Fibroblast of villous mesenchyme (primary cell): ENCODE data around the gene MDFI. TPM values are rescaled to one million over a fixed set of nuclear protein-coding genes. Genes with fewer than 3 reads are reported as not detected.

ENCODE experiments used
- DNase-seq: peaks from one replicate; pipeline ENCODE4 v3.0.0-alpha.2; 2010; ENCODE audit warnings: low read depth
- H3K4me3 ChIP-seq: 2 replicates; pipeline ENCODE4 v1.5.1; 2011; ENCODE audit warnings: low read depth, mild to moderate bottlenecking, low read length
- total RNA-seq: library from RNA; depleted of rRNA; stranded (reverse); fragments of >200 nt; gene quantifications from 2 replicates; pipeline ENCODE4 v1.2.3, GENCODE V29; 2012
- TF ChIP-seq, protein P1 (sequence below): IDR thresholded peaks from 2 replicates; pipeline ENCODE4 v1.5.1; 2012; ENCODE audit warnings: low read depth, mild to moderate bottlenecking, low read length; ENCODE audit not compliant: insufficient read depth

The MDFI gene
- total RNA-seq, 1 donor: not detected

DNA sequence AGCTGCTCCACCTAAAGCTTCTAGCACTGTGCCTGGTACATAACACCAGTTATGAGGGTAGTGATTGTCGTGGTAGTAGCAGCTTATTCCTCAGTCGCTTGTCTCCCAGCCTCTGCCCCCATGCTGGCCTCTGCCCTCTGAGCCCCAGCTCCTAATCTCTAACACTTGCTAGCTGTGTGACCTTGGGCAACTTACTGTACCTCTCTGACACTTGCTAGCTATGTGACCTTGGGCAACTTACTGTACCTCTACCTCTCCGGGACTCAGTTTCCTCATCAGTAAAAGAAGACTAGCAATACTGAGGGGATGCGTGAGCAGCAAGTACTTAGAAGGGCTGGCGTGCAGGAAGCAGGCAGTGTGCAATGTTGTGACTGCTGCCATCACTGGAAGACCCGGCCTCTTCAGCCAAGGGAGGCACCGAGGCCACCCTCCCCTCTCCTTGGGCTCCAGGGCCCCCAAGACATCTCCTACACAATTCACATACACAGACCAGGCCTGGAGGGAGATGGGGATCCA is 9.9 kb downstream of the MDFI start:
- DNase-seq: no peak
- H3K4me3 ChIP-seq: no peak overlapping the region
- TF ChIP-seq, protein P1, sequence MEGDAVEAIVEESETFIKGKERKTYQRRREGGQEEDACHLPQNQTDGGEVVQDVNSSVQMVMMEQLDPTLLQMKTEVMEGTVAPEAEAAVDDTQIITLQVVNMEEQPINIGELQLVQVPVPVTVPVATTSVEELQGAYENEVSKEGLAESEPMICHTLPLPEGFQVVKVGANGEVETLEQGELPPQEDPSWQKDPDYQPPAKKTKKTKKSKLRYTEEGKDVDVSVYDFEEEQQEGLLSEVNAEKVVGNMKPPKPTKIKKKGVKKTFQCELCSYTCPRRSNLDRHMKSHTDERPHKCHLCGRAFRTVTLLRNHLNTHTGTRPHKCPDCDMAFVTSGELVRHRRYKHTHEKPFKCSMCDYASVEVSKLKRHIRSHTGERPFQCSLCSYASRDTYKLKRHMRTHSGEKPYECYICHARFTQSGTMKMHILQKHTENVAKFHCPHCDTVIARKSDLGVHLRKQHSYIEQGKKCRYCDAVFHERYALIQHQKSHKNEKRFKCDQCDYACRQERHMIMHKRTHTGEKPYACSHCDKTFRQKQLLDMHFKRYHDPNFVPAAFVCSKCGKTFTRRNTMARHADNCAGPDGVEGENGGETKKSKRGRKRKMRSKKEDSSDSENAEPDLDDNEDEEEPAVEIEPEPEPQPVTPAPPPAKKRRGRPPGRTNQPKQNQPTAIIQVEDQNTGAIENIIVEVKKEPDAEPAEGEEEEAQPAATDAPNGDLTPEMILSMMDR: no peak

DNA sequence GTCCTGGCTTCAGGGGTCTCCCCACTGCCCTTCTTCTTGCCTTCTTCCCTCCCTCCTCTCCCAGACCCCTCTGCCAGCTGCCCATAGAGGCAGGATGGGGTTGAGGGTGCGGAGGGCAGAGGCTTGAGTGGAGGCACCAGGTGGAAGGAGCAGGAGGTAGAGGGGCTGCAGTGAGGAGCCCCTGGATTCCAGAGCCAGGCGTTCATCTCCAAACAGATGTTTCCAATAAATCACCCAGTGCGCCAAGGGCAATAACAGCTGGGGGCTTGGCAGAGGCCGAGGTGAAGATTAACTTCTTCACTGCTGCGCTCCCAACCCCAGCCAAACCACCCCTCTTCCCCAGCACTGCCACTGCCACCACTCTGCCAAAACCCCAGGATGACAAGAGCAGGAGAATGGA is 10.7 kb downstream of the MDFI start:
- TF ChIP-seq, protein P1: no peak
- no peak for DNase-seq
- H3K4me3 ChIP-seq: no peak overlapping the region

DNA sequence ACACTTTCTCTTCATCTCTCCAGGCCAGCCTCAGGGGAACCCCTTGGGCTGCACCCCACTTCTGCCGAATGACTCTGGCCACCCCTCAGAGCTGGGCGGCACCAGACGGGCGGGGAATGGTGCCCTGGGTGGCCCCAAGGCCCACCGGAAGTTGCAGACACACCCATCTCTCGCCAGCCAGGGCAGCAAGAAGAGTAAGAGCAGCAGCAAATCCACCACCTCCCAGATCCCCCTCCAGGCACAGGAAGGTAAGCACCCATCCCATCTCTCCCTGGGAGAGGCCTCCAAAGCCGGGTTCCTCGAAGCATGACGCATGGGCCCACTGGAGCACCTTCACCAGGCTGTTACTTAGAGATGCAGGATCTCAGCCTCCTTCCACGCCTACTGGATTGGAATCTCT is 11.3 kb downstream of the MDFI start:
- no peak for DNase-seq
- no peak overlapping the region for H3K4me3 ChIP-seq
- TF ChIP-seq, protein P1: no peak

DNA sequence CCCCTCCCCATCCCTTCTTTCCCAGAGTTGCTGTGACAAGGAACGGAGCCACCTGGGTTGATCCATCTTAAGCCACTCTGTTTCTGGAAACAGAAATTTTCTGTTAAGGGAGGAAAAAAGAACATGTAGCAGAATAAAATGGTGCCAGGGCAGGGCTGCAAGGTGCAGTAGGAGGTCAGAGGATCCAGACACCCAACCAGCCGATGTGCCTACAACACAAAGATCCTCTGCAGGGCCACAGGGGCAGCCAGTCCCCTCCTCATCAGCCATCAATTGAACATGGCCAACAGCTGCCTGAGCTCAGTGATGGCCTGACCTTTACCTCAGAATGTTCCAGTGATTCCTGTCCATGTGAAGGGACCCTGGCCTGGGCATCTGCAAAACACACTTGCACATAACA is 11.9 kb downstream of the MDFI start:
- TF ChIP-seq, protein P1: no peak
- DNase-seq: no peak
- no peak overlapping the region for H3K4me3 ChIP-seq

DNA sequence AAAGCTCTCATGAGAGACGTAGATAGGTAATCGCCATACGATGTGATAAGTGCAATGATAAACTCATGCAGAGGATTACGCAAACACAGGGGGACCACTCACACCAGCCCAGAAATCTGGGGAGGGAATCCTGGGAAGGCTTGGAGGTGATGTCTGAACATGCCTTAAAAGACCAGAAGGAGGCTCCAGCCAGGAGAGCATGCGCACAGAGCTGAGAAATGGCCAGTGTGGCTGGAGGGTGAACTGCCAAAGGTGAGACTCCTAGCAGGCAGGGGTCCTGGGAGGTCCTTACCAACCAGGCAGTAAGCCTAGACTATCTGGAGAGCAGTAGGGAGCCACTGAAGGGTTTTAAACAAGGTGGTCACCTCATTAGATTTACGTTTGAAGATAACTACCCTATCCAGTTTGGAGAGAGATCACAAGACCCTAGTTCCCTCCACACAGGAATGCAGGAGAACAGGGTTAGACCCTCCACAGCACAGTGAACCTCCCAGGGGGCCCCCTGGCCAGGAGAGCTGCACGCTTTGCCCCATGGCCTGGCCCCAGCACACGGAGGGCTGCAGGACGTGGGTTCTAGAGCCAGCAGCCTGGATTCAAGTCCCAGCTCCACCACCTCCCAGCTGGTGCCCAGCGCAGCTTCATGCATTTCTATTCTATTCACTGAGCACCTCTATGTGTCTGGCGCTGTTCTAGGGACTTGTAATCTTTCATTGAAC is 13.1 kb downstream of the MDFI start:
- DNase-seq: no peak
- H3K4me3 ChIP-seq: no peak overlapping the region

DNA sequence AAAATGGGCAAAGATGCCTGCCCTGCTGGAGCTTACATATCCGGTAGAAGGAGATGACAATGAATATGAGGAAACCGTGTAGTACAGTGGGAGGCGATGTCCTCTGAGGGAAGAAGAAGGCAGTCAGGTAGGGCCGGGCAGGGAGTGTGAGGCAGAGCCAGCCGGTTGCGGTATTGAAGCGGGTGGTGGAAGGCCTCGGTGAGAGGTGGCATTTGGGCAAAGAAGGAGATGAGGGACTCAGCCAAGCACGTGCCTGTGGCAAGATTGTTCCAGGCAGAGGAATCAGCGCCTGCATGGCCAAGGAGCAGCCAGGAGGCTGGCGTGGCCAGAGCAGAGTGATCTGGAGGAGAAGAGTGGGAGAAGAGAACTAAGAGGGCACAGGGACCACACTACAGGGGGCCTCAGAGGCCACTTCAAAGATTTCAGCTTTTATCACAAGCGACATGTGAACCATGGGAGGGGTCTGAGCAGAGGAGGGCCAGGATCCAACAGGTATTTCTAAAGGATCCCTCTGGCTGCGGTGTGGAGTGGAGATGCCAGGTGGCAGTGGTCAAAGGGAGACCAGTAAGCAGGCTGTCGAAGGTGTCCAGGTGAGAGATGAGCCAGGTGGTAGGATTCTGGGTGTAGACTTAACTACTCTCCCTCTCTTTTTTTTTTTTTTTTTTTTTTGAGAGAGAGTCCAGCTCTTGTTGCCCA is 13.8 kb downstream of the MDFI start:
- no peak for DNase-seq
- TF ChIP-seq, protein P1: no peak
- no peak overlapping the region for H3K4me3 ChIP-seq

More for the DNA sequence above, 13.1 kb downstream of the MDFI start:
- TF ChIP-seq, protein P1: no peak
